GM18519 (cell line): ENCODE results near the gene HEPHL1.
"Not testable (repeated sequence)": the region's sequence is repeated elsewhere in the genome, so short reads cannot be mapped to it uniquely, and the experiment has no call there.

Experiments used
- ATAC-seq: cut with Tn5 transposase; IDR thresholded peaks from one replicate; pipeline ENCODE4 v1.9.1; 2021; ENCODE audit warnings: mild to moderate bottlenecking, moderate library complexity; ENCODE audit not compliant: unreplicated experiment, low FRiP score

Gene HEPHL1

GRCh38 chr11:94020777-94021481 is at the start of gene HEPHL1:
Gene HEPHL1 (plus strand): TSS chr11:94021354. CDS start chr11:94021369, 15 bp downstream.
- no peak for ATAC-seq

GRCh38 chr11:93972790-93973189 is 48.4 kb upstream of the HEPHL1 start:
- ATAC-seq, result no peak

GRCh38 chr11:93973322-93974051 is 47.7 kb upstream of the HEPHL1 start:
- ATAC-seq, result not testable (repeated sequence)

GRCh38 chr11:93974759-93975158 is 46.4 kb upstream of the HEPHL1 start:
- ATAC-seq, result no peak

GRCh38 chr11:93976577-93977254 is 44.4 kb upstream of the HEPHL1 start:
- ATAC-seq, result not testable (repeated sequence)

- ATAC-seq, result no peak
These were observed 37.5 kb upstream of the HEPHL1 start for GRCh38 chr11:93983542-93984195.

- ATAC-seq, result no peak
These were observed 37.0 kb upstream of the HEPHL1 start for GRCh38 chr11:93984196-93984567.

GRCh38 chr11:93984936-93985335 is 36.2 kb upstream of the HEPHL1 start:
- no peak for ATAC-seq

GRCh38 chr11:93986716-93987115 is 34.4 kb upstream of the HEPHL1 start:
- no peak for ATAC-seq

- no peak for ATAC-seq
These were observed 32.7 kb upstream of the HEPHL1 start for GRCh38 chr11:93988455-93988854.

GRCh38 chr11:93988912-93989311 is 32.2 kb upstream of the HEPHL1 start:
- ATAC-seq, result no peak

- no peak for ATAC-seq
These were observed 27.4 kb upstream of the HEPHL1 start for GRCh38 chr11:93993747-93994146.

- ATAC-seq, result no peak
These were observed 23.4 kb upstream of the HEPHL1 start for GRCh38 chr11:93997741-93998140.

- no peak for ATAC-seq
These were observed 20.5 kb upstream of the HEPHL1 start for GRCh38 chr11:94000659-94001058.

- no peak for ATAC-seq
These were observed 18.9 kb upstream of the HEPHL1 start for GRCh38 chr11:94002226-94002625.

- no peak for ATAC-seq
These were observed 13.7 kb upstream of the HEPHL1 start for GRCh38 chr11:94007426-94007825.

- ATAC-seq, result no peak
These were observed 13.2 kb upstream of the HEPHL1 start for GRCh38 chr11:94007906-94008305.

GRCh38 chr11:94010136-94010535 is 11.0 kb upstream of the HEPHL1 start:
- ATAC-seq, result no peak

- ATAC-seq, result no peak
These were observed 9.7 kb upstream of the HEPHL1 start for GRCh38 chr11:94011478-94011877.

GRCh38 chr11:94017446-94017845 is 3.7 kb upstream of the HEPHL1 start:
- no peak for ATAC-seq

- ATAC-seq, result no peak
These were observed 2.4 kb upstream of the HEPHL1 start for GRCh38 chr11:94018721-94019120.
